ENCODE results near the gene WAPL.
"Not testable (repeated sequence)": the region's sequence is repeated elsewhere in the genome, so short reads cannot be mapped to it uniquely, and the experiment has no call there.

The WAPL gene

DNA sequence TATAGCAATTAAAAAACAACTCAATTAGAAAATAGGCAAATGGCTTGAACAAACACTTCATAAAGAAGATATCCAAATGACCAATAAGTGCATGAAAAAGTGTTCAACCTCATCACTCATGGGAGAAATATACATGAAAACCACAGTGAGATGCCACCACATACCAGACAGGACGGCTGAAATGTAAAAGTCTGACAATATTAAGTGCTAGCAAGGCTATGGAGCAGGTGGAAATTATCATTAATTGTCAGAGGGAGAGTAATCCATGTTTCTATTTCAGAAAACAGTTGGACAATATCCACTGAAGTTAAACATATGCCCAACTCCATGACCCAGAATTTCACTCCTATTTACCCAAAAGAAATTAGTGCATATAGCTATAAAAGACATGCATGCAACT lies 112.4 kb downstream of the WAPL start:
- no peak for DNase-seq

DNA sequence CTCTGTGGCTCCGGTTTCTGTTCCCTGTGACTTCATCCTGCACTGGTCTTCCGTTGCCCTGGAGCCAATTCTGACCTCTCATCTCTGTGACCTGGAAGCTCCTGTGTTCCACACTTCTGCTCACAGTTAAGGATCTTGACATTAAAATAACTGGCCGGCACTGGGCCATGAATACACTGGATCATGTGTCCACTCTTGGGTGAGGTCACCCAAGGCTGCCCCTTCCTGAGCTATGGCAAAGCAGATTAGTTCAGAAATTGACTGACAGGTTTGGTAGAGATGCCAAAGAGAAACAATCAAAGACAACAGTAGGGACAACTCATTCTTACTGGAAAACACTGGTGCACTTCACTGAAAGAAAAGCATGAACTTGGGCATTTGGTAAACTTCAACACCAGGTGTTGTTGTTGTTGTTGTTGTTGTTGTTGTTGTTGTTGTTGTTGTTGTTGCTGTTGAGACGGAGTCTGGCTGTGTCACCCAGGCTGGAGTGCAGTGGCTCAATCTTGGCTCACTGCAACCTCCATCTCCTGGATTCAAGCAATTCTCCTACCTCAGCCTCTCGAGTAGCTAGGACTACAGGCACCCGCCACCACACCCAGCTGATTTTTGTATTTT lies 118.3 kb downstream of the WAPL start:
- no peak for DNase-seq

DNA sequence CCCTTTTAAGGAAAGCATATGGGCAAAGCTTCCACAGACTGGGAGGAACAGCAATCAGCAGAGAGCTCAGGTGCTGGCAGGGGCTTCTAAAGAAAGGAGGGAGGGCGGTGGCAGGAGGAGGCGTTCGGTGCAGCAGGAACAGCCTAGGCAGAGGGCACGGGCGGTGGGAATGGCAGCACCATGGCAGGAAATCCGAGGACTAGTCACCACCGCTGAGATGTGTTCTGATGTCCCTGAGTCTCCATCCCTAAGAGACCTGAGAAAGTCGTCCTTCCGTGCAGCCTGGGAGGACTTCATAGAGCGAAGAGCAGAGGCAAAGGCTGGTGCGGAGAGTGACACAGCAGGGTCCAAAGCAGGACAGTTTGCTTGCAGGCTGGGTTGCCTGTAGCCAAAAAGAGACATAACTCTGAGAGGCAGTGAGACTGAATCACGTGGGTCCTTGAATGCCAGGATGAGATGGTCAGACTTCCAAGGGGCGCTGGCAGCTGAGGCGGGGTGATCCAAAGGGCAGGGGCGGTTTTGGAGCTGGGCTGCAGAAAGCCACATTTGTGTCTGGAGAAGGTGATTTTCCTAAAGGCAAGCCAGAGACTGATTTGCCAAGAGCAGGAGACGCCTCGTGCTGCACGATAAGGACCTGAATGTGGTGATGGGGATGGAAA lies 119.2 kb downstream of the WAPL start:
- DNase-seq = peak in 1 of 2 experiments; percentile 32

DNA sequence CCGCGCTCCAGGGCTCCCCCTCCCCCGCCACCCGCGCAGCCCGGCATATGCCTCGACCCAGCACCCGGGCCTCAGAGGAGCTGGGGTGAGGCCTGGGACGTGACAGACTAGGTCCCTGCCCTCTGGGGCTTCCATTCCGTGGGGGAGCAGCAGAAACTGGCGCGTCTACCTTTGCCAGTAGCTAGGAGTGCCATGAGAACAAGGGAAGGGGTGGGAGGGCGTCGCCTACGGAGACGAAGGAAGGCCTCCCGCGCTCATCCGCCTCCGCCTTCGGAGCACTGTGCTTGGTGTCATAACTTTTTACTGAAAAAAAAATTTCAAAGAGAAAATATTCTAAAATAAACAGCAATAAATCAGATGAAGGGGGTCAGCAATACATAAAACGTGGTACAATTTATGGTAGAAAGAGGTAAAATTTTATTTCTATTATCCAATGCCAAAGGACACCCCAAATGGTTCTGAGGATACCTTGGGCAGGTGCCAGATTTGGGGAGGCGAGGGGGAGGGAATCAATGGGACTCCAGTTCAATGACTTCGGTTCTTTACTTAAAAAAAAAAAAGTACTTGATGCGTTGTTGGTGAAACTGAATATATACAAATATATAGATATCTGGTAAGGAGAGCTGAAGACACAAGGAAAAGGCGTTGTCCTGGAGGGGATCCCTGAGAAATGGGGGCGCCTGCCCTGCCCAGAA lies 119.9 kb downstream of the WAPL start:
- DNase-seq = peak in 1 of 2 experiments; percentile 15

DNA sequence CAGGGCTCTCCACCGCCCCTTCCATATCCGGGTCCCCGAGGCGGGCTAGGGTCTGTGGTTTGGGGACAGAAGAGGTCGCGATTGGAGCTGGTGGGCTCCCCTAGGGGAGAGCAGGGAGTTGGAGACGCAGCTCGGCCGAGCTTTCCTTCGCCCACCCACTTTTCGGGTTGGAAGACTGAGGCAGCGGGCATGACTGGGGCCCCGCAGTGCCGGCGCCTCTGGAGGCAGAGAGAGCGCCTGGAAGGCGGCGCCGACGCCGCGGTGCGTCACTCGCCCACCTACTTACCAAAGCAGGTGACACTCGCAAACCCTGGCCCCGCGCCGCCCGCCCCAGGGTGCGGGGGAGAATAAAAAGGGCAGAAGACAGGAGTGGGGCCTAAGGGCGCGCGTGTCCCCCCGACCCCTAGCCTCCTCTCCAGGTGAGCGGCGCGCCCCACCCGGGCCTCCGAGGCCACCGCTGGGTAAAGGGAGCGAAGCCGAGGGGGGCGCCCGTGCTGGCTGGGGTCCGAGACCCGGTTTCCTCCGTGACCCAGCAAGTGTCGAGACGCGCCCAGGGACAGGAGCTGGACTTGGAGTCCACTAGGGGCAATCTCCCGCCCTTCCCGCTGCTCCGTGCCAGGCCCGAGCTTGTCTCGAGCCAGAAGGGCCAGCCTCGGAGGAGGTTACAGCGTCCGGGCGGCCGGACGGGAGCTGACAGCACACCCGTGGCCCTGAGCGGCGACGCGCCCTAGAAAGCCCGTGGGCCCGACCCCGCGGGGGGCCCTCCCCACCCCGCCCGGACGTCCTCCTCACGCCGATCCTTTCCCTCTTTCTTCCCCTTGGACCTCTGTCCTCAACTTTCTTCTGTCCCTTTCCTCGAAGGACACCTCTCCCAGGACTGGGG lies 120.6 kb downstream of the WAPL start:
- DNase-seq = peak in 1 of 2 experiments; percentile 31

DNA sequence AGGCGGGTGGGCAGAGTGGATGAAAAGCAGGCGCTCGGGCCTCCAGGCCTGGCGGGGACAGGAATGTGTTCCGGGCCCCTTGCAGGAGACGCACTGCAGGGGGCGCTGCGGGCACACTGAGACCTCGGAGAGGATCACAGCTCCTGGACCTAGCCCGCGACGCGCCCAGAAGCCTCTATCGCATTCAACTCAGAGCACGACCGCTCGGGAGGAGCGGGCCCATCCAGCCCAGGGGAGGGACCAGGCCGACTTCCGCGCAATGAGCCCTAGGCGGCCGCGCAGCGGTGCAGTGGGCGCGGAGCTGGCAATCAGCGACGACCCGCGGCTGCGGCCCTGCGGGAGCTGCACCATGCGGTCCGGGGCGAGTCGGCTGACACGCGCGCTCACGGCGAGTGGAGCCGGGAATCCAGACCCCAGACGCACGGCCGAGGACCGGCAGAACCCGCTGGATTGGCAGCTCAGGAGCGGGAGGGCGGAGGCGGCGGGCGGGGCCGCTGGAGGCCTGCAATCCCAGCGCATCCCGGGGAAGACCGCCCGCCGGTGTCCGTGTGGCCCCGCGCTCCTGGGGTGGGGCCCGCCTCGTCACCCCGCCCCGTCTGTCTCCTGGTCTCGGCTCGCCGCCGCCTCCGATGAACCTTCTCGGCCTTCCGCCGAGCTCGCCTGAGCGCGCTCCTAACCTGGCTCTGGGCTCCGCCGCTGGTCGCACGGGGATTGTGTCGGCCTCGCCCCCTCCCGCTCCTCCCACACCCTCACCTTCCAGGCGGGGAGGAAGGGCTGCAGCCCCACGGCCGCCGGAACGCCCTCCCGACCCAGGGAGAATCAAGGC lies 121.5 kb downstream of the WAPL start:
- peak; percentile 76 to 96 for DNase-seq

DNA sequence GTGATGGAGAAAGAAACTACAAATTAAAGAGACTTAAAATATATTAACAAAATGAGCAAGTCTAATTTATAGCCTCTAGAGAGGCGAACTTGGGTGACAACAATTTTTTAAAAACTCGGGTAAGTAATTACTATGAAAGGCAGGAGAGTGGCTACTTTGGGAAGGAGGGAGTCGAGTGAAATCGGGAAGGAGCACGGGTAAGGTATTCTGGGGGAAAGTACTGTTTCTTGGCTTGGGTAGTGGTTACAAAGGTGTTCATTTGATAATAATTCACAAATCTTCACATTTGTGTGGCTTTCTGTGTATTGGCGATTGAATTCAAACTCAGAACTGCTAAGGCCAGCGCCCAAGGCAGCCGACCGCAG lies 122.1 kb downstream of the WAPL start:
- no peak for DNase-seq

DNA sequence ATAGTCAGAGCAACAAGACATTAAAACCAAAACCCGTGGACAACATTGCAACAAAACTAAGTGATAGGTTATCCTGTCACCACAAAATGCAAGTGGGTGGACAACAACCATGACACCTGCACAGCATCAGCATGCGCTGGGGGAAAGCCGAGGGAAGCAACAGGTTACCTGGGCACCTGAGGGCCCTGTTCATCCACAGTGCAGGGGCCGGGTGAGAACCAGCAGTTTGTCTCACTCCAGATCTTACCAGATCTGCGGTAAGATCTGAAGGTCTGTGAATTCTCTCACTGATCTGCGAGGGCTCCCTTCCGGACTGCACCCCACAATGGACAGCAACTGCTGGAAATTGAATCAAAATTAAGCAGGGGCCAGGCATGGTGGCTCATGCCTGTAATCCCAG lies 124.5 kb downstream of the WAPL start:
- no peak for DNase-seq

DNA sequence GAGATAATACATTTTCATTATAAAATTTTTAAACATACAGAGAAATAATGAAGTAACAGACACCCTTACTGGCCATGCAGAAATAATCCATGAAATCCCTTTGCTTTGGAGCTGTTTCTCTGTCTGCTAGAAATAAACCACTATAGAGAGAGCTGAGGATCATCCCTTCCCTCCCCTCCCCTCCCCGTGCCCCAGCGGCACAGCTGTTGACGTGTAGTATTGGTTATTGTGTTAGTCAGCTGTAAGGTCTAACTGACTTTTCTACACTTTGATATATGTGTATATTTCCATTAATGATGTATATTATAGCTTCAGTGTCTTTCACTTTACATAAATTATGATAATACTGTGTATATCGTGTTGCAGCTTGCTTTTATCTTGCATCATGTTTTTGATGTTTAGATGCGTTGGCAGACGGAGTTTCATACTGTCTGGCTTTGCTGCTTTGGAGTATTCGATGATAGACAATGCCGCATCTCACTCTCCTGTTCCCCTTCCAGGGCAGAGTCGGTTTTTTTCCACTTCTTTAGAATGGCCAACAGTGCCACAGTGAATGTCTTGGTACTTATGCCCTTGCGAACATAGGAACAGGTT lies 127.6 kb downstream of the WAPL start:
- DNase-seq = no peak

DNA sequence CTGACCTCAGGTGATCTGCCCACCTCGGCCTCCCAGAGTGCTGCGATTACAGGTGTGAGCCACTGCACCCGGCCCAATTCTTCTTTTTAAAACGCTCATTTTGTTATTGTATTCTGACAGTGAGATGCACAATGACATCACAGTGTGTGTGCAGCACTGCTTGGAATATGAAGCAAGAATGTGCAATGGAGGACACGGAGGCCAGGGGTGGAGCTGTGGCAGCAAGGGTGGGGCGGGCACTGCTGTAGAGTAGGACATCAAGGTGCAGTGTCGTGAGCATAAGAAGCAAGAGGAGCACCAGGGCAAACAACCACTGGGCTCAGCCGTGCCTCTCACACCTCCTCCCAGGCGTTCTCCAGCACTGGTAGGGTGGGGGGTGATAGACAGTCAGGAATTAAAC lies 128.2 kb downstream of the WAPL start:
- peak in 1 of 2 experiments; percentile 14 for DNase-seq

DNA sequence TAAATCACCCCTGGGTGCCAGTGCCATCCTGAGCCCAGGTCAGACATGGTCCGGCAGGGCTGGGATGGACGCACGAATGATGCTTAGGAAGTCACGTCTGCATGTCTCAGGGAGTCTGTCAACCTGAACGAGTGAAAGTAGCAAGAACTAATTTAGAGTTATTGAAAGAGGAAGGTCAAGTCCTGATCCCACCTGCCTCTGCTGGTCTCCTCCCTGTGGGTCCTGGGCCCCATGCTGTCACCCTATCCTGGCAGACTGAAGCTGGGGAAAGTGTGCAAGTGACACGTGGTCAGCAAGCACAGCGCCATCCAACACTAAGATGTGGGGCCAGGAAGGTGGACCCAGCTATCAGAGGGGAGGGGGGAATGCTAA lies 128.9 kb downstream of the WAPL start:
- no peak for DNase-seq

DNA sequence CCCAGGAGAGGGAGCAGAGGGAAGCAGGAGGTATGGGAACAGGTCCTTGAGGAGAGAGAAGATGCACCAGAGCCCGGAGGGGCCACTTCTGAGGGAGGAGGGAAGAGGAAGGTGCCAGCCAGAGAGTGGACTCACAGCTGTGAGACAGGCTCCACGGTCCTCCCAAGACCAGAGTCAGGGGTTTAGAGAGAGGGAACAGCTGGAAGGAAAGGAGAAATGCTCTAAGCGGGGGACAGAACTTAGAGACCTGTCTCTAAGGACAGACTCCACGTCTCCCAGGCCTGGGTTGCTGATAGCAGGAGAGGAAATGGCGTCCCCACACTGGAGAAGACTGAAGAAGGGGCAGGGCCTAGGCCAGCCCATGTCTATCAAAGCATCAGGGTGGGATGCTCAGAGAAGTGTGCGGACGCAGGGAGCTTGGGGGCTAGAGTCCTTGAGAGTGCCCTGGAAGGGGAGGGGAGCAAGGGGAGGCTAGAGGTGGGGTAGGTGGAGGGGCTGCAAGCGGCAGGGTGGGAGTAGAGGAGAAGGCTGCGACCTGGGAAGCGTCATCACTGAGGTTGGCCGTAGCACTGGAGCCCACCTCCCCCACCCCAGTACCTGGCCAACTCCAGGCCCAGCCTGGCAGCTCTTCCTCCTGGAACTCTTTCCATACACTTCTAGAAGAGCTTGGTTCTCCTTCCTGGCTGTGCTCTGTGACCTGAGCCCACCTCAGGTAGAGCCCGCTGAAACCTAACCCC lies 129.4 kb downstream of the WAPL start:
- DNase-seq = no peak

DNA sequence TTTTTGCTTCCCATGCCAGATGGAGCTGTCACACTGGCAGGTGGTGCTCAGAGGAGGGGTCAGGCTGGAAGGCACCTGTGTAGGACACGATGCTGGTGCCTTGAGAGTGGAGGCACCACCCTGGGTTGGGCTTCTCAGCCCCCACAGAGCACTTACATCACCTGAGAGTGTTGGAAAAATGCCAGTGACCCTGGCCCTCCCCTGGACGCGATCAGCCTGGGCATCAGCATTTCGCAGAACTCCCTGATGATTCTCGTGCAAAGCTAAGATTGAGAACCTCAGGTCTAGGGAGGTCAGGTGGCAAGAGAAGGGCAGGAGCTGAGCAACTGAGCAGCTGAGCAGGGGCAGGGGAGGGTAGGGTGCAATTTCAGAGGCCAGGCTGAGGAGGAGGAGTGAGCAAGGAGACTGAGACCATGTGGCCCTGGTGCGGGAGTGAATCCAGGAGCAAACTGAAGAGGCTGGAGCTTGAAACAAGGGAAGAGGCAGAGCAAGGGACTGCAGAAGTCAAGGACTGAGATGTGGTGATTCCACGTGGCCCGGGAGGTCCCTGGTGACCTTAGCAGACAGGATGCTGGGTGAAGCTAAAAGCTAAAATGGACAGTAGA lies 130.3 kb downstream of the WAPL start:
- DNase-seq = no peak

DNA sequence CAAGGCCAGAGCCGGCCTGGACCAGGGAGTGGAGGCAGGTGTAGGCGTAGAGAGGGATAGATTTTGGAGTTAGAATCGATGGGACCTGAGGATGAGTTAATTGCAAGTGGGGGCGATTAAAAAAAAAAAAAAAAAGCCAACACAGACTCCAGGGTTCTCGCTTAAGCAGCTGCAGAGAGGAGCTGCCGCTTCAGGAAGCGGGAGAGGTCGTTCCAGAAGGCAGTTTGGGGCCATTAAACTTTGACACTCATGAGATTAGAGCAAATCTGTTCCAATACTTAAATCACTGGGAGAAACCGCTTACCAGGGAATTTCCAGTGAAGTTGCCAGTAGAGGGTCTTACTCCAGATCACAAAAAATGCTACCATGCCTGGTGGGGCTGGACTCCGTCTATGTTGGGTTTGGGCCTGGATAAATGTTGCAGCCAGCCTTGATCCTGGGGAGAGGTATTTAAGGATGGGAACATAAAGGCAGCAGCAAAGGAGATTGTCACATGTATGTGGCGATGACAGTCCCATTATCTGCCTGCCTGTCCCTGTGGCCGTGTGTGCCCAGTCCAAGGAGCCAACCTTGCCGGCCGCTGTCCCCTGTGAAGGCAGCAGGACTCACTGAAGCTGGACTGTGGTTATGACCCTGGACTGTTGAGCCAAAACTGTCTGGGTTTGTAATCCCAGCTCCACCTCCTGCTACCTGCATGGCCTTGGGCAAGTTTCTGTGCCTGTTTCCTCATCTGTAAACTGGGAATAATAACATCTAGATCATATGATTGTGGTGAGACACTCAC lies 131.1 kb downstream of the WAPL start:
- DNase-seq = no peak

DNA sequence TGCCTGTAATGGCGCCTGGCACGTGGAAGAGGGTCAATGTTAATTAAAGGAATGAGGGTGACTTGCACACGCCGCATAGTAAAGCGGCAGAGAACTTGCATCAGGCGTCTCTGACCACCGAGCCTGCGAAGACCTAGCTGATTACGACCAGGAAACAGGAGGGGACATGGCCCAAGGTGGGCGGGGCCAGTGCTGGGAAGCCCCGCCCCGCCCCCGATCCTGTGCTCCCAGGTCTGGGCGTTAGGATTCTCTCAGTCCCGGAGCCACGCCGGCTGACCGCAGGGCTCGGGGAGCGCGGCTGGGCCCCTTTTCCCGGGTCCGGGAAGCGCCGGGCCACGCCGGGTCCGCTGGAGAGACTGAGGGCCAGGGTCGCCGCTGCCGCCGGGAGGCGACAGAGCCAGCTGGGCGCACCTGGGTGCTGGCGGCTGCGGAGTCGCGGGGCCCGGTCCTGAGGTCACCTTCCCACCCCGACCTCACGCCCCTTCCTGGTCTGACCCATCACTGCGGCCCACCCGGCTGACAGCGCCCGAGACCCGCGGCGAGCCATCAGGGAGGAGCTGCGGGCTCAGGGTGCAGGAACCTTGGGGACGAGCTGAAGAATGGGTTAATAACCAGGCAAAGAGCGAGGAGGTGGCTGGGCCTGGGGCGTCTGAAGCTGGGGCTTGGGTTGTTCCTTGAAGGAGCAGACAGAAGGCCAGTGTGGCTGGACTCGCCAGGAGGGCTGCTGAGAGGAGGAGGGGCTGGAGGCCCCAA lies 132.0 kb downstream of the WAPL start:
- DNase-seq = no peak

DNA sequence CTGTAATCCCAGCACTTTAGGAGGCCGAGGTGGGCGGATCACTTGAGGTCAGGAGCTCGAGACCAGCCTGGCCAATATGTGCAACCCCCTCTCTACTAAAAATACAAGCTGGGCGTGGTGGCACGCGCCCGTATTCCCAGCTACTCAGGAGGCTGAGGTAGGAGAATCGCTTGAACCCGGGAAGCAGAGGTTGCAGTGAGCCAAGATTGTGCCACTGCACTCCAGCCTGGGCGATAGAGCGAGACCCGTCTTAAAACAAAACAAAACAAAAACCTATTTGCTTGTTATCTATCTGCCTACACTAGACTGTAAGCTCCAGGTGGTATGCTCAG lies 132.5 kb downstream of the WAPL start:
- not testable (repeated sequence) for DNase-seq

DNA sequence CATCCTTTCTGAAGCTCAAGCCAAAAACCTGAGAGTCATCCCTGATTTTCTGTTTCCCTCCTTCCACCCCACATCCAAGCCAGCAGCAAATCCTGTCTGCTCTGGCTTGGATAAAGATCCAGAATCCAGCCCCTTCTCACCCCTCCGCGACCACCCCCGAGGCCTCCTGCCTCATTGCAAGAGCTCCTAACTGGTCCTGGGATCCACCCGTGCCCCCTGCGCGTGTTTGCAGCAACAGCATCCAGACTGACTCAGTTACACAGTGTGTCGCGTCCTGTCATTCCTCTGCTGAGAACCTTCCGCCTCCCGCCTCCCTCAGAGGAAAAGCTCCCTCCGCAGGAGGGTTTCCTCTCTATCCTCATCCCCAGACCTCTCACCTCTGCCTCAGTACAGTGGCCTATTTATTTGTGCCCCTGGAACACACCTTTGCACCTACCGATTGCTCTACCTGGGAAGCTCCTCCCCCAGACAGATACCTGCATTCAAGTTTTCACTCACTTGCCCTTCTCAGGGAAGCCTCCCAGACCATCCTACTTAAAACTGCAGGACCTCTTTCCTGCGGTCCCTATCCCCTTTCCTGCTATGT lies 133.4 kb downstream of the WAPL start:
- DNase-seq = no peak

DNA sequence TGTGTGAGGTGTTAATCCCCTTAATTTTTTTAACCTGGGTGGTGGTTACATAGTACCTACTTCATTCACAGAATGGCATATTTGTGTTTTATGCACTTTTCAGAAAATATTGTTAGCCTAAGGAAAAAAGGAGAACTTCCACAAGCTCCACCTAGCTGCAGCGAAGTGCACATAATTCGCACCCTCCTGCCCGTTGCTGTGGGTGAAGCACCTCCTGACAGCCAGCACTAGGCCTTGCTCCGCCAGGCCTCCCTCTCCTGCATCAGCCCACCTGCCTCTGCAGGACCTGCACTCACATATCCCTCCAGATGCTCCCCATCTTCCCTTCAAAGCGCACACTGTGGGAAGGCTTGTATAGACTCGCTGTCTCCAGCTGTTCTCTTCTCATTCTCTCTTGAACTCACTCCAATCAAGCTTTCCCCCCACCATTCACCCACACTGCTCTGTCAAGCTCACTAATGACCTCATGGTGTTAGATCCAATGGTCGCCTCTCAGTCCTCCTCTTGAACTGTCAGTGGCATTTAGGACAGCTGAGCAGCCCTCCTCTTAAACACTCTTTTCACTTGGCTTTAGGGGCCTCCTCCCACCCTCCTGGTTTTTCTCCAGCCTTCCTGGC lies 134.3 kb downstream of the WAPL start:
- no peak for DNase-seq

DNA sequence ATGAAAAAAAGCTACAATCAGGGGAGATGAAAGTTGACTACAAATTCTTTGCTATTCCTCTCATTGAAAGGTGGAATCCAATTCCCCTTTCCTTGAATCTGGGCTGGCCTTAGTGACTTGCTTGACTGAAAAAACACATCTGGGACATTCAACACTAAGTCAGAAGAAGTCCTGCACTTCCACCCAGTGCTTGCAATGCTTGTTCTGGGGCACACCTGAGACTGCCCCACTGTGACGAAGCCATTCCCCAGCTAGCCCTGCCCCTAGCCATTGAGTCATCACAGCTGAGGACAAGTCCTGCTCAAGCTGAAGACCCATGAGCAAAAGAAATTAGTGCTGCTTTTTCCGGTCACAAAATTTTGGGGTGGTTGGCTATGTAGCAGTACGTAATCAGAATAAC lies 135.8 kb downstream of the WAPL start:
- DNase-seq = no peak
